ENCODE results near the gene MRPL33. TPM values are rescaled to one million over a fixed set of nuclear protein-coding genes. Genes with fewer than 3 reads are reported as not detected.

Gene MRPL33
- total and polyA plus RNA-seq, 2 of the 13 experiments (the other 11 are each of a cell fraction or from before 2014, with no cell fraction given), result 69.7 to 218 TPM

- TF ChIP-seq HNRNPH1 (optimal IDR thresholded peaks at IDR 0.05; ENCODE audit: low read depth, low read length), result no peak
- TF ChIP-seq ZHX1 (CRISPR knock-in tag; IDR thresholded peaks at IDR 0.05; ENCODE audit: low read depth), result no peak
- TF ChIP-seq MIER3 (CRISPR knock-in tag; IDR thresholded peaks at IDR 0.05; ENCODE audit: borderline replicate concordance), result peak; percentile 32; the same call in 1 of the 2 replicates
- no peak for TF ChIP-seq BCLAF1 (IDR thresholded peaks at IDR 0.05)
- no peak for TF ChIP-seq ZNF501 (CRISPR knock-in tag; IDR thresholded peaks at IDR 0.05)
- TF ChIP-seq ELF3 (CRISPR knock-in tag; IDR thresholded peaks at IDR 0.05), result peak; percentile 63; the same call in 1 of the 2 replicates
- no peak for TF ChIP-seq ZNF318 (CRISPR knock-in tag; IDR thresholded peaks at IDR 0.05)
- 0 out of 2 replicates have a peak, but pooled peaks have one; percentile 17 for TF ChIP-seq HNF4A (CRISPR knock-in tag; IDR thresholded peaks at IDR 0.05)
- TF ChIP-seq RAD21 (CRISPR knock-in tag; IDR thresholded peaks at IDR 0.05), result peak; percentile 98
- 0 out of 2 replicates have a peak, but pooled peaks have one; percentile 40 for TF ChIP-seq ZNF572 (CRISPR knock-in tag; IDR thresholded peaks at IDR 0.05)
- 0 out of 2 replicates have a peak, but pooled peaks have one; percentile 1 for TF ChIP-seq ARID2 (CRISPR knock-in tag; IDR thresholded peaks at IDR 0.05; ENCODE audit: borderline replicate concordance)
- TF ChIP-seq KLF11 (CRISPR knock-in tag; IDR thresholded peaks at IDR 0.05), result peak; percentile 81; the same call in 1 of the 2 replicates
- TF ChIP-seq TSC22D2 (CRISPR knock-in tag; IDR thresholded peaks at IDR 0.05; ENCODE audit: borderline replicate concordance), result peak; percentile 80; the same call in 1 of the 2 replicates
- peak; percentile 87; the same call in 1 of the 2 replicates for TF ChIP-seq ZNF414 (CRISPR knock-in tag; IDR thresholded peaks at IDR 0.05)
- no peak for TF ChIP-seq JUND (CRISPR knock-in tag; IDR thresholded peaks at IDR 0.05)
Observed at GRCh38 chr2:27754138-27754588, 17.4 kb upstream of the MRPL33 start (continued).
